MM.1S (cell line): ENCODE results near the gene PARD6B.

Experiments used
- CTCF ChIP-seq: fragments of 300-600 bp; sonication (generic); IDR thresholded peaks from 2 replicates; pipeline ENCODE4 v1.5.1; 2016; ENCODE audit warnings: antibody characterized with exemption, low read length, mixed read lengths
- EZH2 ChIP-seq: fragments of 300-600 bp; sonication (generic); optimal IDR thresholded peaks from 2 replicates; pipeline ENCODE3; 2017; ENCODE audit warnings: low read depth, mild to moderate bottlenecking, antibody characterized with exemption, low read length, mixed read lengths
- EZH2phosphoT487 ChIP-seq: fragments of 300-600 bp; sonication (generic); IDR thresholded peaks from 2 replicates; pipeline ENCODE4 v1.6.1; 2018; ENCODE audit warnings: antibody characterized with exemption, low read length

- TF ChIP-seq CTCF (no peak), EZH2phosphoT487 (no peak), EZH2 (no peak)
These were observed 18.4 kb upstream of the PARD6B start for GRCh38 chr20:50712771-50713656.
